Caco-2 (cell line): ENCODE results near the gene TUBGCP6. TPM values are rescaled to one million over a fixed set of nuclear protein-coding genes. Genes with fewer than 3 reads are reported as not detected.
A peak's percentile ranks its signal among the peaks of the same experiment; 100 is the strongest.

Experiments
- BruUV-seq: library from RNA; stranded (reverse); fragments of 400-500 nt; replicated peaks from 2 replicates; lab custom pipeline; 2021; lab: Mats Ljungman, UMichigan
- CTCF ChIA-PET: fragments of 300-600 bp; sonication (Branson Sonifier 250); formaldehyde crosslinking; loops from one replicate; lab custom pipeline; 2022; ENCODE audit warnings: antibody characterized with exemption; lab: Charles Lee
- POLR2A ChIA-PET: fragments of 300-600 bp; sonication (Branson Sonifier 250); formaldehyde crosslinking; loops from one replicate; lab custom pipeline; 2022; ENCODE audit warnings: antibody characterized with exemption; lab: Charles Lee
- DNase-seq, 2 experiments: peaks; one replicate each; pipeline versions ENCODE4 v3.0.0 to v3.0.0-alpha.2; 2020 to 2022
- H3K27me3 ChIP-seq: replicated peaks from 2 replicates; pipeline ENCODE4 v1.6.0; 2011; ENCODE audit warnings: low read length; ENCODE audit not compliant: control insufficient read depth, insufficient read depth
- H3K36me3 ChIP-seq: 2 replicates; pipeline ENCODE4 v1.5.1; 2011; ENCODE audit warnings: low read length; ENCODE audit not compliant: control insufficient read depth, insufficient read depth
- H3K4me1 ChIP-seq: fragments of 250-450 bp; sonication (Bioruptor Pico); 2 replicates; pipeline ENCODE4 v1.5.1; 2020; ENCODE audit warnings: mild to moderate bottlenecking
- H3K4me3 ChIP-seq: 2 replicates; pipeline ENCODE4 v1.5.1; 2011; ENCODE audit warnings: low read depth, mild to moderate bottlenecking, control low read depth, low read length
- H3K9me3 ChIP-seq: fragments of 250-450 bp; sonication (Bioruptor Pico); 2 replicates; pipeline ENCODE4 v1.5.1; 2020; ENCODE audit warnings: mild to moderate bottlenecking, moderate library complexity
- H3K27ac Mint-ChIP-seq: one replicate; pipeline ENCODE4 v1.8.0; 2022; ENCODE audit warnings: mixed read lengths; ENCODE audit not compliant: unreplicated experiment
- H3K27me3 Mint-ChIP-seq: one replicate; pipeline ENCODE4 v1.8.0; 2022; ENCODE audit warnings: mixed read lengths; ENCODE audit not compliant: insufficient read depth, unreplicated experiment
- H3K36me3 Mint-ChIP-seq: one replicate; pipeline ENCODE4 v1.8.0; 2022; ENCODE audit warnings: mild to moderate bottlenecking, mixed read lengths; ENCODE audit not compliant: insufficient read depth, unreplicated experiment
- H3K4me1 Mint-ChIP-seq: one replicate; pipeline ENCODE4 v1.8.0; 2022; ENCODE audit warnings: low read depth, mixed read lengths; ENCODE audit not compliant: unreplicated experiment
- H3K4me3 Mint-ChIP-seq: one replicate; pipeline ENCODE4 v1.8.0; 2022; ENCODE audit warnings: mild to moderate bottlenecking, moderate library complexity, mixed read lengths; ENCODE audit not compliant: unreplicated experiment
- H3K9me3 Mint-ChIP-seq: one replicate; pipeline ENCODE4 v1.8.0; 2022; ENCODE audit warnings: mixed read lengths; ENCODE audit not compliant: unreplicated experiment
- intact Hi-C: fragments of 100-400 bp; cut with micrococcal nuclease; formaldehyde crosslinking; loops from one replicate; pipeline ENCODE4 v1.10.0; 2022; ENCODE audit not compliant: unreplicated experiment
- total RNA-seq: library from RNA; stranded (reverse); gene quantifications from 2 replicates; pipeline ENCODE4 v1.2.3, GENCODE V29; 2022
- TF ChIP-seq, protein P1 (sequence below), 2 experiments: fragments of 200-600 bp in 1 of 2; IDR thresholded peaks; 1 replicate in 1 of 2; 2 replicates in 1 of 2; pipeline versions ENCODE4 v1.5.1 to v1.8.0; 2011 to 2022; ENCODE audit warnings: antibody characterized with exemption in 1 of 2, control low read depth in 1 of 2, inconsistent platforms in 1 of 2, low read depth in 1 of 2, low read length in 1 of 2, mild to moderate bottlenecking in 1 of 2, moderate library complexity in 1 of 2; ENCODE audit not compliant: insufficient read depth in 1 of 2, severe bottlenecking in 1 of 2, unreplicated experiment in 1 of 2

The TUBGCP6 gene
- total RNA-seq, 1 experiment from 2014 or later, result 29.3 TPM

DNA sequence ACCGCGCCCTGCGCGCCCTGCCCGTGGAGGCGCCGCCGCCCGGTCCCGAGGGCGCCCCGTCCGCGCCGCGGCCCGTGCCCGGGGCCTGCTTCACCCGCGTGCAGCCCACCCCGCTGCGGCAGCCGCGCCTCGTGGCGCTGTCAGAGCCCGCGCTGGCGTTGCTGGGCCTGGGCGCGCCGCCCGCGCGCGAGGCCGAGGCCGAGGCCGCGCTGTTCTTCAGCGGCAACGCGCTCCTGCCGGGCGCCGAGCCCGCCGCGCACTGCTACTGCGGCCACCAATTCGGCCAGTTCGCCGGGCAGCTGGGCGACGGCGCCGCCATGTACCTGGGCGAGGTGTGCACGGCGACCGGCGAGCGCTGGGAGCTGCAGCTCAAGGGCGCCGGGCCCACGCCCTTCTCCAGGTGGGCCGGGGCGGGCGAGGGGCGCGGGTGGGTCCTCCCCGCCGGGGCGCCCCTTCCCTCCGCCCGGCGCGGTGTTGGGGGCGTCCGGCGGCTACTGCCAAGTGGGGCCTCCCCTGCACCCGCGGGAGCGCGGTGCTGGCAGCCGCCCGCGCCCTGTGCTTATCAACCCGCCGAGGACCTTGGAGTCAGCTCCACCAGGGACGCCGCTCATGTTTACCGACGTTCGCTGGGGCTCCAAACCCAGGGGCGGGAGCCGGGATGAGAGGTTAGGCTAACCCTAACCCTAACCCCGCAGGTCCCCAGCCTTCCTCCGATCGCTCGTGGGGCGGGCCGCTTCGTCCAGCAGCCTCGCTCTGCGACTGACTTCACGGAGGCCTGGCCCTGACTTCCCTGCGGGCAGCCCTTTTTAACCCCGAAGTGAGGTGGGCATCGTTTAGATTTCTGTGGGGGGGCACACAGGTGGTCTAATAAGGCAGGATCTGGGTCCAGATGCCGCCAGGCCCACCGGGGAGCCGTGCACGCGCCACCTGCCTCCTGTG is 43.4 kb downstream of the TUBGCP6 start:
- peaks cover 13% of the 10 kb centered on the region for H3K4me1 Mint-ChIP-seq
- H3K4me3 Mint-ChIP-seq, result peak overlapping the region; percentile 85
- ChIA-PET CTCF (no interaction called here), POLR2A (no interaction called here)
- DNase-seq, result peak in 1 of 2 experiments; percentile 47
- H3K27me3 Mint-ChIP-seq, result no peaks in the 10 kb centered on the region
- H3K36me3 Mint-ChIP-seq, result peaks cover 18% of the 10 kb centered on the region
- TF ChIP-seq, protein P1, sequence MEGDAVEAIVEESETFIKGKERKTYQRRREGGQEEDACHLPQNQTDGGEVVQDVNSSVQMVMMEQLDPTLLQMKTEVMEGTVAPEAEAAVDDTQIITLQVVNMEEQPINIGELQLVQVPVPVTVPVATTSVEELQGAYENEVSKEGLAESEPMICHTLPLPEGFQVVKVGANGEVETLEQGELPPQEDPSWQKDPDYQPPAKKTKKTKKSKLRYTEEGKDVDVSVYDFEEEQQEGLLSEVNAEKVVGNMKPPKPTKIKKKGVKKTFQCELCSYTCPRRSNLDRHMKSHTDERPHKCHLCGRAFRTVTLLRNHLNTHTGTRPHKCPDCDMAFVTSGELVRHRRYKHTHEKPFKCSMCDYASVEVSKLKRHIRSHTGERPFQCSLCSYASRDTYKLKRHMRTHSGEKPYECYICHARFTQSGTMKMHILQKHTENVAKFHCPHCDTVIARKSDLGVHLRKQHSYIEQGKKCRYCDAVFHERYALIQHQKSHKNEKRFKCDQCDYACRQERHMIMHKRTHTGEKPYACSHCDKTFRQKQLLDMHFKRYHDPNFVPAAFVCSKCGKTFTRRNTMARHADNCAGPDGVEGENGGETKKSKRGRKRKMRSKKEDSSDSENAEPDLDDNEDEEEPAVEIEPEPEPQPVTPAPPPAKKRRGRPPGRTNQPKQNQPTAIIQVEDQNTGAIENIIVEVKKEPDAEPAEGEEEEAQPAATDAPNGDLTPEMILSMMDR (IDR thresholded peaks at IDR 0.05; ENCODE audit: insufficient read depth in 1 of 2, low read depth in 1 of 2, low read length in 1 of 2, severe bottlenecking in 1 of 2, unreplicated experiment in 1 of 2), result no peak
- no peaks in the 10 kb centered on the region for H3K9me3 ChIP-seq
- intact Hi-C loops, result no loop called here
- H3K9me3 Mint-ChIP-seq, result no peaks in the 10 kb centered on the region
- peaks cover 4% of the 10 kb centered on the region for H3K4me1 ChIP-seq
- no peaks in the 10 kb centered on the region for H3K36me3 ChIP-seq
- no peaks in the 10 kb centered on the region for H3K27me3 ChIP-seq
- no TSS peak for BruUV-seq
- H3K4me3 ChIP-seq, result peak overlapping the region; percentile 79
- H3K27ac Mint-ChIP-seq, result peak overlapping the region; percentile 71

DNA sequence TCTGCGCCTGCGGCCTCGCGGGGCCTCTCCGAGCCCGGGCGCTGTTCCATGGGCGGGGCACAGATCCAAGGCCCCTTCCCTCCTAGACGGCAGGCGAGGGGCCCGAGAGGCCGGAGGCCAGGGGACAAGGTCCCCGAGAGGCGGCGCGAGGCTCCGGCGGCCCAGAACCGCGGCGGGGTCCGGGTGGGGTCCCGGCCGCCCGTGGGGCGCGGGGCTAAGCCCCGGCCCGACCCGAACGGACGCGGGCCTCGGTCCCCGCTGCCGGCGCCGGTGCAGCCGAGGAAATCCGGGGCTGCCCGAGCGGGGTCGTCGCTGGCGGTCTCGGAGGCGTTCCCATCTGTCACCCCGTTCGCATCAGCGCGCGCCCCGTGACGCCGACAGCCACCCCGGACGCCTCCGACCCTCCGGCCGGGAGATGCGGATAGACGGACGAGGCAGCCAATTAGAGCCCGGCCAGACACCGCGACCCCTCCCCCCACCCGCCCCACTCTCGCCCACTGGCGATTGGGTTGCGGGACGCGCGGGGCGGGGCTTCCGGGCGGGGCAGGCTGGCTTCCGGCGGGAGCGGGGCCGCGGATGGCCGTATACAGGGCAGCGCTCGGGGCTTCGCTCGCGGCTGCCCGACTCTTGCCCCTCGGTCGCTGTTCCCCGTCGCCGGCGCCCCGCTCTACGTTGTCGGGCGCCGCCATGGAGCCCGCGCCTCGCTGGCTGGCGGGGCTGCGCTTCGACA is 44.2 kb downstream of the TUBGCP6 start, which contains the start of gene SELENOO:
Gene SELENOO (plus strand): TSS at position 551 of the 730 bp plus-strand sequence. CDS start 26 bp downstream, at position 577.
- ChIA-PET POLR2A (no interaction called here), CTCF (no interaction called here)
- DNase-seq, result peak; percentile 88 to 91
- H3K27ac Mint-ChIP-seq, result peak within 1 kb of the TSS; percentile 71
- Histone ChIP-seq H3K36me3 (no peaks in the 10 kb centered on the region), H3K4me3 (peak within 1 kb of the TSS; percentile 79), H3K9me3 (no peaks in the 10 kb centered on the region), H3K27me3 (no peaks in the 10 kb centered on the region), H3K4me1 (peaks cover 4% of the 10 kb centered on the region)
- intact Hi-C loops, result no loop called here
- H3K4me3 Mint-ChIP-seq, result peak within 1 kb of the TSS; percentile 85
- peaks cover 18% of the 10 kb centered on the region for H3K36me3 Mint-ChIP-seq
- TF ChIP-seq, protein P1 (IDR thresholded peaks at IDR 0.05; ENCODE audit: insufficient read depth in 1 of 2, low read depth in 1 of 2, low read length in 1 of 2, severe bottlenecking in 1 of 2, unreplicated experiment in 1 of 2), result no peak
- BruUV-seq, result TSS peak; percentile 68
- H3K9me3 Mint-ChIP-seq, result no peaks in the 10 kb centered on the region
- no peaks in the 10 kb centered on the region for H3K27me3 Mint-ChIP-seq
- H3K4me1 Mint-ChIP-seq, result peaks cover 13% of the 10 kb centered on the region

DNA sequence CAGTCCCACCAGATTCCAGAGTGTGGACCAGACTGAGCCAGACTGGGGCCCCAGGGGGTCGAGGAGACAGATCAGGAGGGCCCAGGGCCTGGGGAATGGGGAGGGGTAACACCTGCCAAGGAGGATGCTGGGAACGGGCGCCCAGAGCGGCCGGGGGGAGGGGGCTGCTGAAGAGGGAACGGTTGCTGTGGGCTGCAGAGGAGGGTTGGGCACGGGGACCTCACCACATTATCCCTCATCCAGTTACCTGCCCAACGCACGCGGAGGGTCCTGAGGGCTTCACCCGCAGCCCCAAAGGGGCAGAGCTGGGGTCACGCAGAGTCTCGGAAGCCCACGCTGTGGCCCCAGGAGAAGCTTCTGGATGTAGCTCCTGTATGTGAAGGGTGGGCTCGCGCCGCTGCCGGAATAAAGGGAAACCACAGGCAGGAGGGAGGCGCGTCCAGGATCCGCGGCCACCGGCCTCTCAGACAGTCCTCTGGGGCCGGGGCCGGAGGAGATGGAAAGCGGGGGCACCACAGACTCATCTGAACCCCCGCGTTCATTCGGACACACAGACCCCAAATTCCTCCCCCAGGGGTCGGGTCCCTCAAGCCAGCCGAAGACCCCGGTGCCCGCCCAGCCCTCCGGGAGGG is 44.9 kb downstream of the TUBGCP6 start:
- Mint-ChIP-seq H3K4me1 (peaks cover 10% of the 10 kb centered on the region), H3K9me3 (no peaks in the 10 kb centered on the region), H3K27me3 (no peaks in the 10 kb centered on the region), H3K36me3 (peaks cover 15% of the 10 kb centered on the region), H3K27ac (no peak overlapping the region), H3K4me3 (peak overlapping the region; percentile 66)
- no peaks in the 10 kb centered on the region for H3K36me3 ChIP-seq
- H3K4me1 ChIP-seq, result peaks cover 4% of the 10 kb centered on the region
- ChIA-PET CTCF (no interaction called here), POLR2A (no interaction called here)
- H3K9me3 ChIP-seq, result no peaks in the 10 kb centered on the region
- H3K4me3 ChIP-seq, result peak overlapping the region; percentile 79
- intact Hi-C loops, result no loop called here
- no peak for DNase-seq
- H3K27me3 ChIP-seq, result no peaks in the 10 kb centered on the region
- TF ChIP-seq, protein P1 (IDR thresholded peaks at IDR 0.05; ENCODE audit: insufficient read depth in 1 of 2, low read depth in 1 of 2, low read length in 1 of 2, severe bottlenecking in 1 of 2, unreplicated experiment in 1 of 2), result no peak
- BruUV-seq, result no TSS peak
